K562 (cell line): Measurements from ENCODE around the gene MYOM1. TPM values are rescaled to one million over a fixed set of nuclear protein-coding genes. Genes with fewer than 3 reads are reported as not detected.

ENCODE experiments used
- ARID2 ChIP-seq: fragments of 450-650 bp; IDR thresholded peaks from 2 replicates; pipeline ENCODE4 v1.6.1; 2017; ENCODE audit warnings: antibody characterized with exemption, mild to moderate bottlenecking
- CREM ChIP-seq: IDR thresholded peaks from 2 replicates; pipeline ENCODE4 v1.6.1; 2014; ENCODE audit warnings: antibody characterized with exemption, low read depth
- GMEB1 ChIP-seq: fragments of 250-450 bp; sonication (Bioruptor Pico); IDR thresholded peaks from 2 replicates; pipeline ENCODE4 v1.4.0; 2020; ENCODE audit warnings: mild to moderate bottlenecking
- ILF3 ChIP-seq: fragments of 450-650 bp; IDR thresholded peaks from 2 replicates; pipeline ENCODE4 v1.6.1; 2018; ENCODE audit warnings: antibody characterized with exemption, mild to moderate bottlenecking, moderate library complexity, borderline replicate concordance
- MGA ChIP-seq: fragments of 450-650 bp; IDR thresholded peaks from 2 replicates; pipeline ENCODE4 v1.6.1; 2016; ENCODE audit warnings: mild to moderate bottlenecking, moderate library complexity
- PHB ChIP-seq: fragments of 250-450 bp; sonication (Bioruptor Pico); IDR thresholded peaks from 2 replicates; pipeline ENCODE4 v1.5.0; 2021
- RCOR1 ChIP-seq, 2 experiments: IDR thresholded peaks; 2 replicates each; pipeline ENCODE4 v1.6.1; 2012; ENCODE audit warnings: low read depth in 2 of 2, low read length in 2 of 2, borderline replicate concordance in 1 of 2, improper control_type of control experiment in 1 of 2
- ZBTB34 ChIP-seq: fragments of 250-450 bp; sonication (Bioruptor Pico); IDR thresholded peaks from 2 replicates; pipeline ENCODE4 v1.8.0; 2021; ENCODE audit warnings: mild to moderate bottlenecking, moderate library complexity
- ZKSCAN3 ChIP-seq: fragments of 250-450 bp; sonication (Bioruptor Pico); IDR thresholded peaks from 2 replicates; pipeline ENCODE4 v1.4.0; 2020
- ZNF140 ChIP-seq: fragments of 250-450 bp; sonication (Bioruptor Pico); IDR thresholded peaks from 2 replicates; pipeline ENCODE4 v1.8.0; 2021; ENCODE audit warnings: moderate library complexity, mild to moderate bottlenecking, inconsistent platforms
- ZNF224 ChIP-seq: sonication (generic); formaldehyde crosslinking; IDR thresholded peaks from 2 replicates; pipeline ENCODE4 v1.8.0; 2022; ENCODE audit warnings: mild to moderate bottlenecking, missing genetic modification reagents
- ZNF511 ChIP-seq: sonication (generic); formaldehyde crosslinking; IDR thresholded peaks from 2 replicates; pipeline ENCODE4 v1.8.0; 2022; ENCODE audit warnings: mild to moderate bottlenecking, missing genetic modification reagents
- polyA plus RNA-seq, 8 experiments: library from polyadenylated mRNA; depleted of rRNA in 4 of 8; stranded (reverse) in 5 of 8; unstranded in 3 of 8; fragments of >200 nt; fragmentation: Nextera tagmentation in 2 of 8; fragmentation: Illumina TruSeq in 1 of 8; extraction: Ambion mirVana in 2 of 8; extraction: Trizol in 1 of 8; gene quantifications; 2 replicates each; pipeline versions ENCODE4 v1.2.1 to v1.2.3, GENCODE V29; 2011 to 2014; ENCODE audit warnings: inconsistent platforms in 1 of 8, missing spikeins in 1 of 8
- total RNA-seq, 7 experiments: library from RNA; depleted of rRNA in 6 of 7; stranded (reverse); fragments of >200 nt in 6 of 7; fragmentation: Illumina TruSeq in 2 of 7; extraction: Trizol in 2 of 7; gene quantifications; 2 replicates each; pipeline versions ENCODE4 v1.2.1 to v1.2.3, GENCODE V29; 2011 to 2021; ENCODE audit warnings: low replicate concordance in 1 of 7

Gene MYOM1
- total and polyA plus RNA-seq, 9 of the 15 experiments (the other 6 are each of a cell fraction or from before 2014, with no cell fraction given): 0.01 to 0.62 (median 0.25) TPM

GRCh38 chr18:3246635-3247239 lies 27.0 kb upstream of the MYOM1 start (continued):
- TF ChIP-seq MGA (no peak), ILF3 (no peak), ZNF511 (peak; percentile 65), PHB (0 out of 2 replicates have a peak, but pooled peaks have one; percentile 10), ZNF224 (CRISPR knock-in tag) (peak; percentile 96), GMEB1 (CRISPR knock-in tag) (0 out of 2 replicates have a peak, but pooled peaks have one; percentile 4), ARID2 (peak; percentile 4; the same call in 1 of the 2 replicates), RCOR1 (IDR thresholded peaks at IDR 0.05; ENCODE audit: borderline replicate concordance in 1 of 2, low read depth in 2 of 2, low read length in 2 of 2) (peak in 1 of 2 experiments; percentile 46; a peak in 1 of 4 replicates), ZKSCAN3 (CRISPR knock-in tag) (no peak), ZNF140 (CRISPR knock-in tag) (no peak), CREM (peak; percentile 65; the same call in 1 of the 2 replicates), ZBTB34 (CRISPR knock-in tag) (no peak)
